ENCODE data around the gene FLT3LG.
A peak's percentile ranks its signal among the peaks of the same experiment; 100 is the strongest.
"Not testable (repeated sequence)": the region's sequence is repeated elsewhere in the genome, so short reads cannot be mapped to it uniquely, and the experiment has no call there.

FLT3LG gene

GRCh38 chr19:49461656-49462055, 12.4 kb upstream of the FLT3LG start:
- DNase-seq (ENCODE audit: low read depth), result no peak

DNA sequence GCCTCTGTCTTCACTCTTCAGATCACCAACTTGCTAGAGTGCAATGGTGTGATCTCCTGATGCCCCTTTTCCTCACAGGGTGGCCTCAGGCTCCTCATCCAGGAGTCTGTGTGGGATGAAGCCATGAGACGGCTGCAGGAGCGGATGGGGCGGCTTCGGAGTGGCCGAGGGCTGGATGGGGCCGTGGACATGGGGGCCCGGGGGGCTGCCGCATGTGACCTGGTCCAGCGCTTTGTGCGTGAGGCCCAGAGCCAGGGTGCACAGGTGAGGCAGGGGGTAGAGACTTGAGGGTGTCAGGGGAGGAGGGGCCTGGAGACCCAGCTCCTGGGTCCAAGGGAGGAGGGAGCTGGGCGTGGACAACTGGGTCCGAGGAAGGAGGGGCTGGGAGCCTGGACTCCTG, 11.5 kb upstream of the FLT3LG start:
- no peak for DNase-seq (ENCODE audit: low read depth)

GRCh38 chr19:49463960-49464740, 9.9 kb upstream of the FLT3LG start:
- DNase-seq (ENCODE audit: low read depth), result no peak

GRCh38 chr19:49465371-49465770, 8.6 kb upstream of the FLT3LG start:
- no peak for DNase-seq (ENCODE audit: low read depth)

DNA sequence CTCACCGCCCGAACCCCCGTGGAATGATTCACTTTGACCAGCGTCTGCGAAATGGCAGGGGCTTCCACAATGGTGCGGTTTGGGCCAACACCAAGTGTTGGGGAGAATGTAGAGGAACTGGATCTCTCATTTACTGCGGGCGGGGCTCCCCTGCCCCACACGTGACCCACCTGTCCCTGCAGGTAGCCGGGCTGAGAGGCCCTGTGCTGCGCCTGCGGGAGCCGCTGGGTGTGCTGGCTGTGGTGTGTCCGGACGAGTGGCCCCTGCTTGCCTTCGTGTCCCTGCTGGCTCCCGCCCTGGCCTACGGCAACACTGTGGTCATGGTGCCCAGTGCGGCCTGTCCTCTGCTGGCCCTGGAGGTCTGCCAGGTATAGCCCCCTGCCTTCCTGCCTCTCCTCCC, 5.8 kb upstream of the FLT3LG start:
- no peak for DNase-seq (ENCODE audit: low read depth)

DNA sequence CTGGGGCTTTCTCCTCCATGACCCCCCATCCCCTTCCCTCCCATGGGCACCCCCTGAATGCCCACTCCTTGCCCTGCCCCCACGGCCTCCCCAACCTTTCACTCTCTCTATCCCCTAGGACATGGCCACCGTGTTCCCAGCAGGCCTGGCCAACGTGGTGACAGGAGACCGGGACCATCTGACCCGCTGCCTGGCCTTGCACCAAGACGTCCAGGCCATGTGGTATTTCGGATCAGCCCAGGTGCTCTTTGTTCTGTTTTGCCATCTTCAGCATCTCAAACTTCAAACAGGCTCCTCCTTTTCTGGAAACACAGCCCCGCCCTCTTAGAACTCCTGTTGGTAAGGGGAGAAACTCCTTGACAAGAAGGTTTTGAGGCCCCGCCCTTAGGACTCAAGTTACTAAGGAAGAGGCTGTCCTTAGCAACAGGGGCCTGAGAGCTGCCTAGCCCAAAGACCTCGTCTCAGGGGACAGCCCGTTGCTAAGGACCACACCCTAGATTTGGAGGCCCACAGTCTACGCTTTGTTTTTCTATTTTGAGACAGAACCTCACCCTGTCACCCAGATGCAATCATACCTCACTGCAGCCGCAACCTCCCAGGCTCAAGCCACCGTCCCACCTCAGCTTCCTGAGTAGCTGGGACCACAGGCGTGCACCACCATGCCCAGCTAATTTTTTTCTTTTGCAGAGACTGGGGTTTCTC, 5.1 kb upstream of the FLT3LG start:
- peak; percentile 56 for DNase-seq (ENCODE audit: low read depth)

DNA sequence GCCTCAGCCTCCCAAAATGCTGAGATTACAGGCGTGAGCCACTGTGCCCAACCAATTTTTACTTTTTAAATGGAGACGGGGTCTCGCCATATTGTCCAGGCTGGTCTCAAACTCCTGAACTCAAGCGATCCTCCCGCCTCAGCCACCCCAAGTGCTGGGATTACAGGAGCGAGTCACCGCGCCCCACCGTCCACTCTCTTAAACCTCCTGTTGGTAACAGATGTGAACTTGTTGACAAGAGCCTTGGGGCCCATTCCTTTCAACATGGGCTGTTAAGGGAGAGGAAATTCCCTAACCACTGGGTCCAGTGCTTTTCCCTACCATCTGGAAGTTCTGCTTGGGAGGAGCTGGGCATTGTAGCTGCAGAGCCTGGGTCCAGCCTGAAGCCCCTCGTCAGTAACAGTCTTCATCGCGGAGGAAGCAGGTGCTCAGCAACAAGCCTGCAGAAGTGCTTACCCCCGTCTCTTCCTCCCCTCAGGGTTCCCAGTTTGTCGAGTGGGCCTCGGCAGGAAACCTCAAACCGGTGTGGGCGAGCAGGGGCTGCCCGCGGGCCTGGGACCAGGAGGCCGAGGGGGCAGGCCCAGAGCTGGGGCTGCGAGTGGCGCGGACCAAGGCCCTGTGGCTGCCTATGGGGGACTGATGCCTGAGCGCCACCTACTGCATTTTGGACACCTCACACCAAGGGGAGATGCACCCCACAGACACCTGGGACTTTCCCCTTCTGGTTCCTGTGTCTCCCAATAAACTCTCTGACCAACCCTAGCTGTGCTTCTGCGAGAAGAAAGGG, 4.0 kb upstream of the FLT3LG start:
- DNase-seq (ENCODE audit: low read depth), result peak; percentile 57

DNA sequence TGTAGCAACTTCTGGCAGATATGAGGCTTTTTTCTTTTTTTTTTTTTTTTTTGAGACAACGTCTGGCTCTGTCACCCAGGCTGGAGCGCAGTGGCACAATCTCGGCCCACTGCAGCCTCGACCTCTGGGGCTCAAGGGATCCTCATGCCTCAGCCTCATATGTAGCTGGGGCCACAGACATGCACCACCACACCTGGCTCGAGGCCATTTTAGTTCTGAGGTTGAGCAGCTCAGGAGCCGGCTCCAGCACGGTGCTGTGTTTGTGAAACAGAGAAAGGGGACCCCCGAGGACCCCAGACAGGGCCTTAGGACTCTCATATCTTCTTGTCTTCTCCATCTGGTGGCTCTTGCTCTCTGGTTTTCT, 3.4 kb upstream of the FLT3LG start:
- no peak for DNase-seq (ENCODE audit: low read depth)

DNA sequence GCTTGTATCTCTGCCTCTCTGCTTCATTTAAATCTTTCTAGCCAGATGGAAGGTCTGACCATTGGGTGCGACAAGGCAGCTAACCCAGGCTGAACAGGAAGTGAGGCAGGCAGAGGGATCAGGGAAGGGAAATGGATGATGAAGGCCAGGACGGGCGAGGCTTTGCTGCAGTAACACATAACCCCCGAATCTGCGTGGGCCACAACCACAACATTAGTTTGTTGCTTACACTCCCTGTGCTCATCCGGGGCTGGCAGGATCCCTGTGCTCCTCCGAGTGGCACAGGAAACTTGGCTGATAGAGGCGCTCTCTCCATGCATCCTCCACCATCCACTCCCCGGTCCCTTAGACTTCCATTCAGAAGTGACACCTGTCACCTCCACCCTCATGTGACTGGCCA, 1.1 kb upstream of the FLT3LG start:
- no peak for DNase-seq (ENCODE audit: low read depth)

DNA sequence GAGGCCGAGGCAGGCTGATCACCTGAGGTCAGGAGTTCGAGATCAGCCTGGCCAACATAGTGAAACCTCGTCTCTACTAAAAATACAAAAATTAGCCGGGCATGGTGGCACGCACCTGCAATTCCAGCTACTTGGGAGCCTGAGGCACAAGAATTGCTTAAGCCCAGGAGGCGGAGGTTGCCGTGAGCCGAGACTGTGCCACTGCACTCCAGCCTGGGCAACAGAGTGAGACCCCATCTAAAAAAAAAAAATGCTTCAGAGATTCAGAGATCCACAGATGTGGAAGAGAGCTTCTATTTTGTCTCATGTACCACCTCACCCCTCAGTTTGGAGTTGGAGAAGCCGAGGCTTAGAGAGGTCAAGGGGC, 531 bp upstream of the FLT3LG start:
- not testable (repeated sequence) for DNase-seq (ENCODE audit: low read depth)

DNA sequence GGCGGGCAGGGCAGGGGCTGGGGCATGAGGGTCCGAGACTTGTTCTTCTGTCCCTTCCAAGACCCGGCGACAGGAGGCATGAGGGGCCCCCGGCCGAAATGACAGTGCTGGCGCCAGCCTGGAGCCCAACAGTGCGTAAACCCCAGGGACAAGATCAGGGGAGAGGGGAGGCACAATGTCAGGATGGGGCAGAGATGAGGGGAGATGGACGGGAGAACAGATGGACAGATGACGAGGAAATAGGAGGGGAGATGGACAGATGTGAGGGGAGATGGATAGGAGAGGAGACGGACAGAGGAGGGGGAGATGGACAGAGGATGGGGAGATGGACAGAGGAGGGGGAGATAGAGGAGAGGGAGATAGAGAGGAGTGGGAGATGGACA, 518 bp downstream of the FLT3LG start:
- DNase-seq (ENCODE audit: low read depth), result no peak

DNA sequence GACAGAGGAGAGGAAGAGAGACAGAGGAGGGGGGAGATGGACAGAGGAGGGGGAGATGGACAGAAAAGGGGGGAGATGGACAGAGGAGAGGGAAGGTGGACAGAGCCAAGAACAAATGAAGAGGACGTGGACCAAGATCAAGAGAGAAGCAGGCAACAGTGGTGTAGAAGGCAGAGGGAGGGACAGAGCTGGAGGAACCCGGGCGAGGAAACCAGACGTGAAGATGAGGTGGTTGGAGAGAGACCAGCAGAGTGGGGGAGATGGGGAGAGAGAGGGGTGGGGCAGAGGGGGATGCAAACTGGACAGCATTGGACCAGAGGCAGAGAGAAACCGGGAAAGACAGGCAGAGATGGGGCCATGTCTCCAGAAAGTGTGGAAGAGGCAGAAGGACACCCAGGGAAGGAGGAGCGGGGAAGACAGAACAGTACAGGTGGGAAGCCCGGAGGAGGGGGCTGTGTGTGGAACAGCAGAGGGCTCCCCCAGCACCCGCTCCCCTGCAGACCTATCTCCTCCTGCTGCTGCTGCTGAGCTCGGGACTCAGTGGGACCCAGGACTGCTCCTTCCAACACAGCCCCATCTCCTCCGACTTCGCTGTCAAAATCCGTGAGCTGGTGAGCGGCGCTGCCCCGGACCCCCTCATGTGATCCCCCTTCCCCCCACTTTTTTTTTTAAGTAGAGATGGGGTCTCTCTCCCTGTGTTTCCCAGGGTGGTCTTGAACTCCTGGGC, 1.3 kb downstream of the FLT3LG start:
- DNase-seq (ENCODE audit: low read depth), result no peak

- DNase-seq (ENCODE audit: low read depth), result peak; percentile 56
These were observed 2.2 kb downstream of the FLT3LG start for GRCh38 chr19:49475995-49476880.

DNA sequence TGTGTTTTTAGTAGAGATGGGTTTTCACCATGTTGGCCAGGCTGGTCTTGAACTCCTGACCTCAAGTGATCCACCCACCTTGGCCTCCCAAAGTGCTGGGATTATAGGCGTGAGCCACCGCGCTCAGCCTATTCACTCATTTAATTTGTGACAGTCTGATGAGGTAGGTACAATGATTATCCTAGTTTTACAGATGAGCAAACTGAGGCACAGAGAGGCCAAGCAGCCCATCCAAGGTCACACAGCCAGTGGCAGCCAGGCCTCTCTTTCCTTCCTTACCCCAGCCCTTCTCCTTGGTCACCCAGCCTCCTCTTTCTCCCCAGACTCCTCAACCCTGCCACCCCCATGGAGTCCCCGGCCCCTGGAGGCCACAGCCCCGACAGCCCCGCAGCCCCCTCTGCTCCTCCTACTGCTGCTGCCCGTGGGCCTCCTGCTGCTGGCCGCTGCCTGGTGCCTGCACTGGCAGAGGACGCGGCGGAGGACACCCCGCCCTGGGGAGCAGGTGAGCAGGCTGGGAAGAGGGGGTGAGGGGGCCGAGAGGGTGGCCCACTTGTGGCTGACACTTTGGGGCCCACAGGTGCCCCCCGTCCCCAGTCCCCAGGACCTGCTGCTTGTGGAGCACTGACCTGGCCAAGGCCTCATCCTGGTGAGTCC, 6.1 kb downstream of the FLT3LG start:
- DNase-seq (ENCODE audit: low read depth), result no peak

DNA sequence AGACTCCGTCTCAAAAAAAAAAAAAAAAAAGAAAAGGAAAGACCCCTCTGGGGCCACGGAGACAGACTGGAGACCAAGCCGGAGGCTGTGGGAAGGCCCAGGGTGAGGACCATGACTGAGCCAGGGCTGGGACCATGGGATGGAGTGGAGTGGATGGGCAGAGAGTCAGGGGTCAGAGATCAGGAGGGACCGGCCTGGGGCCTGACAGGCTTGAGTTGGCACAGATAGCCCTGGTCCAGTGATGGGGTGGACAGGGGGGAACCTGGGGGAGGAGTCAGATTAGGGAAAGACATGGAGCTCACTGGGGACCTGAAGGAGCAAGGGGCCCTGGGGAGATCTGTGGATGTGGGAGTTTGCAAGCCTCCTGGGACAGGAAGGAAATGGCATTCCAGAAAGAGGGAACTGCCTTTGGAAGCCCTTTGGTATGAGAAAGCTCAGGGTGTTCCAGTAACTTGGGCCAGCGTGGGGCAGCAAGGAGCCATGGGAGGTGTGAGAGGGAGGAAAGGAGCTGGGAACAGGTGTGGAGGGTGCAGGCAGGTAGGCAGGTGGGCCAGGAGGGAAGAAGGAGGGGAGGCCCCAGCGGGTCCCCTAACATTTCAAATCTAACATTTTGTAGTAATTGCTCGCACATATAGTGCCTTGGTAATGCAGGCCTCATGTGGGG, 7.1 kb downstream of the FLT3LG start:
- DNase-seq (ENCODE audit: low read depth), result no peak

- no peak for DNase-seq (ENCODE audit: low read depth)
These were observed 12.2 kb downstream of the FLT3LG start for GRCh38 chr19:49486232-49486631.

- DNase-seq (ENCODE audit: low read depth), result no peak
These were observed 12.8 kb downstream of the FLT3LG start for GRCh38 chr19:49486710-49487276.

DNA sequence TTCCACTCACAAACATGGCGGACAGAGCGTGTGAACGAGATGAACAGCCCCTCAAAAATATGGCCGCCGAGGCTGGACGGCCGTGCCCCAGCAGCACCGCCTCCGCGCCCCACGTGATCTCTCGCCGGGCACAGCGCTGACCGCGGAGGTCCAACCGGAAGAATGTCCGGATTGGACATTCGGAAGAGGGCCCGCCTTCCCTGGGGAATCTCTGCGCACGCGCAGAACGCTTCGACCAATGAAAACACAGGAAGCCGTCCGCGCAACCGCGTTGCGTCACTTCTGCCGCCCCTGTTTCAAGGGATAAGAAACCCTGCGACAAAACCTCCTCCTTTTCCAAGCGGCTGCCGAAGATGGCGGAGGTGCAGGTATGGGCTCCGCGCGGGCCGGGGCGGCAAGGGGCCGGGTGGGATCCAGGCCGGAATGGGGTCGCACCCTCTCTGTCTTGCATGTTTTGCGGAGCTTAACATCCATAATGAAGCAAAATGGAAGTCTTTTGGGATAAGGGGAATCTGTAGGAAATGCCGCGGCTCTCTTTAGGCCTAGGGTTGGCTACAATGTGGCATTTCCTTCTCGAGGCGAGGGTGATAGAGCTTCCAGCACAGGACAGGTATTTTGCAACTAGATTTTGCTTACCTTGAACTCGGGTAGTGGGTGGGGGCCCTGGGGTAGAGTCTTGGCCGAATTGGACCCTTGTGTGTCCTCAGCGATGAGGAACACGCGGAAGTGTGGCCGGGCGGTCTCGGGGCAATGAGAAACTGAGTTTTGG, 13.4 kb downstream of the FLT3LG start, which contains the start of gene RPL13A:
Gene RPL13A (plus strand): TSS at position 332 of the 769 bp plus-strand sequence. CDS start 22 bp downstream, at position 354.
- peak; percentile 100 for DNase-seq (ENCODE audit: low read depth)
